ENCODE measurements around the gene SUMF2.
"Not testable (repeated sequence)": the region's sequence is repeated elsewhere in the genome, so short reads cannot be mapped to it uniquely, and the experiment has no call there.

DNA sequence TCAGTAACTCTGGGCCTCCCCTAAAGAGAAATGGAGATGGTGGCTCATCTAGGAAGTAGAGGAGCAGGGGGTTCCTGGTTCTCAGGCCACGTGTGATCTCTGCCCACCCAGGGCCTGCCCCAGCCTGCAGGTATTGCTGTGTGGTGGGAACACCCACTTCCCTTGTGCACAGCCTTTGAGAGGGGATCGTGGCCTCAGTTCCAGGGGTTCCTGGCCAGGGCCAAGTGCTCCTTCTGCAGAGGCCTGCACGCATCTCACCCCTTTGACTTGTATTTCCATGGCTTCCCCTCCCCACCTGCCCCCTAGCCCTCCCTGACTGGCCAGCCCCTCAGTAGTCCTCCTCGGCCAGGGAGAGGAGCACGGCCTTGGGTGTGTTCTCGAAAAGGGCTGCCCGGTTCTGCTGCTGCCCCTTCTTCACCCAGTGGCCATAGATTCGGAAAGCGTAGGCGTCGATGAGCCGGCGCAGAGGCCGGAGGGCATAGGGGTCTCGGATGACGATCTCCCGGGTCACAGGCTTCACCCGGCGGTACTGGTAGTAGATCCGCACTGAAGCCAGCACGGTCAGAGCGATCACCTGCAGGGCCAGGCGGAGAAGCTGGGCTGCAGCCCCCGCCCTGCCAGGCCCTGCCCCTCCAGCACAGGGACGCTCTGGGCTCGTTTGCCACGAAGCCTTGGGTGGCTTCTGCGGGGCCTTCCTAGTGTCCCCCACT lies 16.8 kb downstream of the SUMF2 start:
- not testable (repeated sequence) for TF ChIP-seq CTCF, POLR2A (IDR thresholded peaks at IDR 0.05)

Data from thyroid gland (tissue), 4 donors.